Karpas-422 (cell line): ENCODE results near the gene LRRD1. TPM values are rescaled to one million over a fixed set of nuclear protein-coding genes. Genes with fewer than 3 reads are reported as not detected.

Experiments used
- small RNA-seq: library from RNA; depleted of rRNA; stranded (forward); fragments of <200 nt; gene quantifications from one replicate; pipeline ENCODE3, GENCODE V24; 2014
- total RNA-seq: library from RNA; depleted of rRNA; stranded (reverse); fragments of >200 nt; shearing (Covaris generic); gene quantifications from 2 replicates; pipeline ENCODE4 v1.2.3, GENCODE V29; 2014; ENCODE audit warnings: low replicate concordance; rRNA removed

Gene LRRD1
- total RNA-seq, 1 experiment from 2014 or later: not detected

Small RNA genes within 50 kb of the gene (small RNA-seq; reads per million reads assigned to genes)
- gene MIR1285-1: not detected
- gene RF00019: not detected

Other genes with a start within 250 kb of the LRRD1 start
- gene AKAP9, start 238.3 kb downstream of the LRRD1 start, total RNA-seq: 60.9 and 92.9 TPM in 2 replicates
- gene CYP51A1, start 44.7 kb downstream of the LRRD1 start, total RNA-seq: 133 and 201 TPM in 2 replicates
- gene KRIT1, start 66.8 kb upstream of the LRRD1 start, total RNA-seq: 43.7 and 91.1 TPM in 2 replicates
- 26.3 and 52.7 TPM in 2 replicates for gene ANKIB1, start 66.8 kb upstream of the LRRD1 start, total RNA-seq